Stimulated activated CD8-positive, alpha-beta memory T cell treated with anti-CD3 and anti-CD28 coated beads, Interleukin-4, amount 100 ng/mL, for 24 hours (primary cell): ENCODE data around the gene SCFD2.
A peak's percentile ranks its signal among the peaks of the same experiment; 100 is the strongest.

ENCODE experiments used
- DNase-seq: peaks from one replicate; pipeline ENCODE4 v3.0.0-alpha.2; 2020; ENCODE audit warnings: low read depth

The SCFD2 gene

DNA sequence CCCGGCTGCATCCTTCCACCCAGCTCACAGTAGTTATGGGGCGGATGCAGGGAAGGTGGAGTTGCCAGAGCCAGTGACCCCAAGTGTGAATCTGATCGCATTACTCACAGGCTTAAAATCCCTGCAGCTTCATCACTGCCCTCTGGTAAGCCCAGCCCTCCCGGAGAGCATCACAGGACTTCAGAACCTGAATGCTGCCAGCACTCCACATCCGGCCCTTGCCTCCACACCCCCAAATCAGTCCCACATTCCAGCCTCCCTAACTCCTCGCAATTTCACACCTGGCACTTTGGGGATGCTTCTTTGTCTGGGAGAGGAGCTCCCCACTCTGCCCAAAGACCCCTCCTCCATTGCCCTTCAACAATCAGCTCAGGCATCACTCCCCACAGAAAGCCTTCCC, 488.2 kb downstream of the SCFD2 start:
- DNase-seq: no peak

DNA sequence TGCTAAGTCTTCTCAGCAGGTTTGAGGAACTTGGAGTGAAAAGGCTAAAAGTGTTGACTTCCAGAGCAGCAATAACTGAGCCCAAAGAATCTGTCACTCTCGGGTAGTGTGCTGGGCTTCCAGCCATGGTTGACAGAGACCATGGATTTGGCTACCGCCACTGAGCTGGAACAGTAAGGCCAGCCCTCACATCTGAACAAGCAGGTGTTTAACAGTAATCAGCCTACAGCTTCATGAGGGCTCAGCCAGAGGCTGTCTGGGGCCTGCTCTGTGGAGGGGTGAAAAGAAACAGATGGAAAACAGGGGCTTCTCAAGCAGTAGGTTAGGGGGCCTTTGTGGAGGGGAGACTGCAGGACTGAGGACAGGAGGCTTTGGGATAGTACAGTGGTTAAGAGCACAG, 488.8 kb downstream of the SCFD2 start:
- DNase-seq: no peak

DNA sequence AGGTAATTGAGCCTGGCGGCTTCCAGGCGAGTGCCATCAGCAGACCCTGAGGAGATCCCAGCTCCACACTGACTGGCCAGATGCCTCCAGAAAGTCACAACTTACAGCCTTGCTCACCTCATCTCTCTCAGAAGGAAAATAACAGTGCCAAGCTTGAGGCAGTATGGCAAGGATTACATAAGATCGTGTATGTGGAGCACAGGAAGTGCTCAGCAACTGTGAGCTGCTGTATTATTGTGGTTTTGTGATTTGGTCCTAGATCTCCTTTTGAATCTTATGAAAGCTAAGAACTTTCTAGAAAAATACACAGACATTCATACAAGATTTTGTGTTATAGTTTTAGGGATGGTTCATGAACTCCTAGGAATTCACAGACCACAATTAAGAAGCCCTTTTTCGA, 489.8 kb downstream of the SCFD2 start:
- DNase-seq: no peak

DNA sequence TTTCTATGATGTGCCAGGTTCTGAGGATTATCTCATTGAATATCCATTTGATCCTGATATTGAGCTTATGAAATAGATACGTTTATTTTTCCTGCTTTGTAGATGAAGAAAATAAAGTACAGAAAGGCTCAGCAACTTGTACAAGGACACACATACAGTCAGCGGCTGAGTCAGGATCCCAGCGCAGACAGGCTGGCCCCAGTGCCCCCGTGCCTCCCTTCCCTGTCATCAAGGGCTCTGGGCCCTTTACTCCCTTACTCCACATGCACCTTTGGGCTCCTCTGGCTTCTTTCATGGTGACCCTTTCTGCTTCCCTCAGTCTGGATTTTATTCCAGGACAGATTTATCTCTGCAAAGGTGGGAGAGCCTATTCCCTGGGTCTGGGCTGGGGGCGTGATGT, 490.9 kb downstream of the SCFD2 start:
- no peak for DNase-seq

DNA sequence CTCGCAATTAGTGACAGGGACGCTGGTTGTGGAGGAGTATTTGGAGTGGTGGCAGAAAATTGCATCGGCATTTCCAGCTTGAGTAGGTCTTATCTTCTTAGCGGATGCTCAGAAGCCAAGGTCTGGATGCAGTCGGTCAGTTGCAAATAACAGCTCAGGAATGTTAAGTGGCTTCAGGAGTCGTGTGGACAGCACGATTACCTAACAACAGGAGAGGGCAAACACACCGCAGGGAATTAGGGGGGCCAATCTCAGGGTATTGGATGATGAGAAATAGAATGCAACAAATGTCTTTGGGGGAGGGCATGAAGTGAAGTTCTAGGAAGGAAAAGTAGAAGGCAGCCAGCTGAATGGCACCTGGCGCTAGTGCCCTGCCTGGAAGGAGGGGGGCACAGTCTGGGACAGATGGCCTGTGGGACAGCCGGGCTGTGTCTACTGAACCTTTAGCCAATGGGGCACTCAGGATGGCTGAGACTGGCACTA, 492.0 kb downstream of the SCFD2 start:
- DNase-seq: no peak

DNA sequence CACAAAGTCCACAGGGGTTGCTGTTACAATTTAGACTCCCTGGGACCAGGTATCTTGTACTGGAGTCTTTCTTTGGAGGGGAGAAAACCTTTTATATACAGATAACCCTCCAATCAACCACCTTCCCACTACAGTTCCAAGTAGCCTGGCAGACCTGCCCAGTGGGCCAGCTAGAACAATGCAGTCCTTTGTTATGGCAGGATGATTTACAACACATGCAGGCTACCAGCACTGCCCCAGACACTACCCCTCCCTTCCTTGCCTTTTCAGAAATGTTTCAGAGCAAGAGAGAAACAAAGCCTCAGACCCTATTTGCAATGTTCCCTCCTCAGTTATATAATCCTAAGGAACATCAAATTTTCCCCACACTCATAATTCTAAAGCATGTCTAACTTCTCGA, 492.7 kb downstream of the SCFD2 start:
- no peak for DNase-seq

DNA sequence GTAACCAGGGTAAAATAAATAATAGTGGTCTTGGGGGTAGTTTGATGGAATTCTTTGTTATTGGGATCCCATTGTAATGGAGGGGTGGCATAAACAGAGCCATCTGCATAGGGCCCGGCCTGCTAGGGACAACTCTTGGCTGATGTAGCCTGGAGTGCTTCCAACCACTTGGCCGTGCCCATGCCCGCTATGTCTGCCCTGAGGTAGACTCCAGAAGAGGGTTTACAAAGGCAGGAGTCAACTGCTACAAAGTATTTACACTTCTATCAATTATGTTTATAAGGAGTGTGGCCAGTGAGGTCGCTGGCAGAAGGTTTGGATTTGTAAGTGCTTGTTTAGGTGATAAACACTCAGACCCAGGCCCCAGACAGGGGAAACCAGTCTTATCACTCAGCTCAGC, 495.6 kb downstream of the SCFD2 start:
- DNase-seq: no peak

DNA sequence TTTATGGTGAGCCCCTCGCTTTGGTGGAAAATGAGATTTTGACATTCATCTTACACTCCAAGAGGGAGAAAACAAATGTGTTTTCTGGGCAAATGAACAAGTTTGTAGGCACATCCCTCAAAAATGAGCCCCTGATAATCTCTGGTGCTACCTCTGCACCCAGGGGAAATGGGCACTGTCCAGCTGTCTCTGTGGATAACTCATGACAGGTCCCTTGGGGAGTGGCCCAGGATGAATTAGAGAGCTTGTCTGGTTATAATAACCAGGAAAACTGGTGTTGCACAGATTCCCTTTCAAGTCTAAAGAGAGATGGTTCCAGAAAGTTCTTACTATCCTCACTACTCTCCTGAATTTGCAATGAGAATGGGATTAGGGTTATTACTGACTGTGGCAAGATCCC, 496.2 kb downstream of the SCFD2 start:
- DNase-seq: no peak

DNA sequence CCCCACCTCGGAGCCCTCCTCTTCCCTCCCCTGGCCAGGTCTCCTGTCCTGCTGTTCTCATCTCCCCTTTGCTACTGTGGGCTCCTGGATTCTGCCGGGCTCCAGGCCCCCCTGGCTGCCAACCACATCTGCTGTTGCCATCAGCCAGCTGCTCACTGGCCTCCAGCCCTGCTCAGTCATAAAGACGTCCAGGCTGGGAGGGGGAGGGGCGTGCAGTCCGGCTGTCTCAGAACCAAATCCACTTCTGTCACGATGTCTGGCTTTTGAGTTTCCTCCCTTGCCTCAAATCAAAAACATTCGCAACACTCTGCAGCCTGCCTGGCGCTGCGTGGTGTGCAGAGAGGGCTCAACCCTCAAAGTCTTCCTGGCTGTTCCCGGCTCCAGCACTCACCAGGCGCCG, 496.7 kb downstream of the SCFD2 start:
- no peak for DNase-seq

DNA sequence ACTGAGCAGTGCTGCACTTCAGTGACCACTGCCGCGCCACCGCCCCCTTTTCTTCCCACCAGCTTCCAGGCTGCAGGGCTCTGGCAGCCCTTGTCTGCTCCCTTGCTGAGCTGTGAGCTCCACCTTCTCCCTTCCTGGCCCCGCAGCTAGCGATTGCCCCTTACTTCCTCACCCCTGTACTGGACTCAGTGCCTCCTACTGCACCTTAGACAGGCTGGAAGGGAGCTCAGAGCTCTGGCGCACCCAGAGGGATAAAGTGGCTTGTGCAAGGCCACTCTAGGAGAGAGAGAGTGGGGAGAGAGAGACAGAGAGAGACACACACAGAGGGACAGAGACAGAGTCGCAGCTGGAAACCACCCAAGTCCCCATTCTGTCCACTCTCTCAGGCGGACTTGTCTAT, 497.7 kb downstream of the SCFD2 start:
- no peak for DNase-seq

DNA sequence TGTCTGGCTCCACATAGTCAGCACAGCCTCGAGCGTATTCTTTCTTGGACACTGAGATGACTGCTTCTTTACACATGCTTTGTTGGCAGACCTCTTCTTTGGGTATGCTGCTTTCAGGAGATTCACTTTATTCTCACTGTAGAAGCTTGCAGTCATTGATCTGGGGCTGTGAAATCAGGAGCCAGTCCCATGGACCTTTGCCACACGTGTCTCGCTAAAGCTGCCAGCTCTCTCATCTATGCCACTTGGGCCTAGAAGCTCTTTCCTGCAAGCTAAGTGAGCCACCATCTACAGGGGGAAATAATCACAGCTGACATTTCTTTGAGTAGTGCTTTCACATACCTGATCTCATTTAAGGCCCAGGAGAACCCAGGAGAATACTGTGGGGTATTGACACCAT, 498.7 kb downstream of the SCFD2 start:
- no peak for DNase-seq

DNA sequence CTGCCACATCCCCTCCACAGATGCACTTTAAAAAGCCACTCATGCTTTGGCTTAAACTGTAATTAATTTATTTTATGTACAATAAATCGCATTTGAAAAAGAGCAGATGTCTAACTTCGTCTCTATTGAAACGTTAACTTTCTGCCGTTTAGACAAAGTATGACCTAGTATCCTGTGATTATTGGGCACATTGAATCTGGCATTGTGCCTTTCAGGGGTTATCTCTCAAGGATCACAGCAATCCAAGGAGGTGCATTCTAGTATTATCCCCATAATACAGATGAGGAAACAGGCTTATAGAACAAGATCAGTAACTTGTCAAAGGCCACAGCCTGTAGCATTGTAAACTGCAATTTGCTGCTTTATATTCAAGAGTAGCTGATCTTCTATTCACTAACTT, 499.1 kb downstream of the SCFD2 start:
- DNase-seq: no peak

DNA sequence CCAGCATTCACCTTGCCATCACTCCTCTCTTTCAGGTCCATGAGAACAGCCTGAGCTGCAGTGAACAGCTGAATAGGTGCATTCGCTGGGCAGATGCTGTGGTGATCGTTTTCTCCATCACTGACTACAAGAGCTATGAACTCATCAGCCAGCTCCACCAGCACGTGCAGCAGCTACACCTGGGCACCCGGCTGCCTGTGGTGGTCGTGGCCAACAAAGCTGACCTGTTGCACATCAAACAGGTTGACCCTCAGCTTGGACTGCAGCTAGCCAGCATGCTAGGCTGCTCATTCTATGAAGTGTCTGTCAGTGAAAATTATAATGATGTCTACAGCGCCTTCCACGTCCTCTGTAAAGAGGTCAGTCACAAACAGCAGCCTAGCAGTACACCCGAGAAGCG, 500.6 kb downstream of the SCFD2 start:
- no peak for DNase-seq

DNA sequence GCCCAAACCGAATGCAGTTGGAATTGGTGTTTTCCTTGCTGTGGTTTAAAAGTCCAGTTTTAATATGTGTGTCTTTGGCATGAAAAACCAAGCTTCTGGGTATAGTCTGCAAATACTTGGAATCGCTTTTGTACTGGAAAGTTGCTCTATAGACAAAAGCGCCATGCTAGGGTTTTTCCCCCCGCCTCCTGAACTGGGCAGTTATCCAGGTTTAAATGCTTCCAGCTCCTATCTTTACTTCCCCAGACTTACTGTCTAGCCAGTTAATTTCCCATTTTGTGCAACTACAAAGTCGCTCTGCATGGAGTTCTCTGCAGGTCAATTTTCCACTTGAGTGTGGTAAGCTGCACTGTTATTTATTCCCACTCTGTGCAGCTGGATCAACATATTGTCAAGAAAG, 501.1 kb downstream of the SCFD2 start:
- DNase-seq: no peak

DNA sequence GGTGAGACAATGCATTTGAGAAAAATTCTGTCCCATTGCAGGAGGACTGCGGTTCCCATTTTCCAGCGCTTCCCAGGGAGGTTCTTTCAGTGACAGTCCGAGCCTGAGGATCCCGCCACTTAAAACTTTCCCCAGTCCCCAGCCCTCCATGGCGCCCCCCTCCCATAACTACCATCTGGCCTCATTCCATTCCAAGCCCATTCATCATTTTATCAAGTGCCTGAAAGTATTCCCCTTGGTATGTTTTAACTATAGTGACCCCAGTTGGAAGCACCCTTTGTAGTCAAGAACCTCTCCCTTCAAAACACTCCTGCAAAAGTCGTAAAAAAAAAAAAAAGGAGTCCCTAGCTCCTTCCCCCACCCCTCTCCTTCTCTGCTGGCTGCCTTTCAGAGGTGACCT, 502.5 kb downstream of the SCFD2 start:
- no peak for DNase-seq

DNA sequence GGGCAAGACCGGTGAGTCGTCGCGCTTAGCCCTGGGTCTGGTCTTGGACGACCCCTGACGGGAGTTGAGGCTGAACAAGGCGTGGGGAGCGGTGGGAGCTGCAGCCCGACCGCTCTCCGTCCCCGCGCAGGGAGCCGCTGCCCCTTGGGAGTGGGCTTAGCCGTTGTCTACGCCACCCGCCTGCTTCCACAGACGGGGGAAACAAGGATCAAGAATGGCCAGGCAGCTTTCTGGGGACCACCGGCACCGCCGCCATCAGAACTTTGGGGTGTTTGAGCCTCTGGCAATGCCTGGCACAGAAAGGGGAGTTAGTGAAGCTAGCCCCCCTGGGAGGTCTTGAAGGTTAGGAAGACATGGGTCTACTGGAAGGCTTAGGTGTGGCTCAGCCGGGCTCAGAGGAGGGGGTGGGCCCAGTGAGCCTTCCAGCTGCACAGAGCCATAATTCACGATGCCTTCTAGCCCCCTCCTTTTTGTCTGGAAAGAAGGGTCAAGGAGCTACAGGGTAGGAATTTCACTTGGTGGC, 503.2 kb downstream of the SCFD2 start:
- no peak for DNase-seq

DNA sequence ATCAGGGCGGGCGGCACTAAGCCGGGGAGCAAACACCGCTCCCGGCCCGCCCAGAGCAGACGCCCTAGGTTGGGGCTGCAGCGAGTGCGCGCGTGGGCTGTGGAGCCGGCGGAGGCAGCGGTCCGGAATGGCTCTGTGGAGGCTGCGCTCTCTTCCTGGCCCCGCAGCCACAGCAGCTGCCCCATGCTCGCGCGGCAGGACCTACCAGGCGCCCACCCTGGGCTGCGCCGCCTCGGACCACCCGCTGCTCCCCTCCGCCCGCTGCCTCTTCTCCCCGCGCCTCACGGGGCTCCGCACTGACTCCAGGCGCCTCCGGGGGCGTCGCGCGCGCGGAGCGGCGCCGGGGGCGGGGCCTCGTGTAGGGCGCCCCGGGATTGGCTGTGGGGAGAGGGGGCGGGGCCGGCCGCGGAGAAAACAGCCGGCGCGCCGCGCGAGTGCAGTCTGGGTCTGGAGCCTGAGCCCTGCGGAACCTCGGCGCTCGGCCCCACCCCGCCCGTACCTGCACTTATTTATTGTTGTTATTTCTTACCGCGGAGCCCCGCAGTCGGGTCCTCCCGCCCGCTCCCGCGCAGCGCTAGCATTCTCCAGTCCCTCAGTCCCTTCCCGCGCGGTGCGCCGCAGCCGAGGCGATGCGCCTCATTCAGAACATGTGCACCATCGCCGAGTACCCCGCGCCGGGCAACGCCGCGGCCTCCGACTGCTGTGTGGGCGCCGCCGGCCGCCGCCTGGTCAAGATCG, 503.8 kb downstream of the SCFD2 start, which contains the start of gene RASL11B:
Gene RASL11B (plus strand): TSS at position 439 of the 738 bp plus-strand sequence. CDS start 191 bp downstream, at position 630.
- DNase-seq: peak; percentile 75

DNA sequence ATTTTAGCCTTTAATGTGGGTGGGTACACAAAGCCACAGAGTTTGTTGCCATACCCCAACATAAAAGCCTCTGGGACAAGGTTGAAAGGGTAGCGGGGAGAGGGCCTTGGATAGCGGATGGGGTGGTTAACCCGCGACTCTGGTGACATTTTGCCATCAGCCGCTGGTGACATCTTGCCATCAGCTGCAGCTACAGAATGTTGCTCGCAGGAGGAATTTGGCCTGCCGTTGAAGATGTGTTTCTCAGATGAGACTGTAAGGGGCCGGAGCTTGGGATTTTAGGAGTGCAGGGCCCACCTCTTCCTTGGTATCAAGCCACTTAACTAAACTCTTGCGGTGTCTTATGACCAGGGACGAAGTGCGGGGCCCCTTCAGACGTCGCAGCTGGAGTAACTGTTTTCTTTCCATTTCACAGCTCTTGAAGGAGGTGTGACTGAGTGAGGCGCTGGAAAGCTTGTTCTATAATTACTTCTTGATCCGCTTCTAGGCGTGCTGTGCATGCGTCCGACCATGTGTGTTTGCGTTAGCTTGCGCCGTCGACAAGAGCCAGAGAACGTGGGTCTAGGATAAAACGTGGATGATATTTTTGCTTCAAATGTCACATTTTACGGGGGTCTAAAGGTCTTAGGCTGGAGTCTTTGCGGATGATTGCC, 504.6 kb downstream of the SCFD2 start:
- no peak for DNase-seq

DNA sequence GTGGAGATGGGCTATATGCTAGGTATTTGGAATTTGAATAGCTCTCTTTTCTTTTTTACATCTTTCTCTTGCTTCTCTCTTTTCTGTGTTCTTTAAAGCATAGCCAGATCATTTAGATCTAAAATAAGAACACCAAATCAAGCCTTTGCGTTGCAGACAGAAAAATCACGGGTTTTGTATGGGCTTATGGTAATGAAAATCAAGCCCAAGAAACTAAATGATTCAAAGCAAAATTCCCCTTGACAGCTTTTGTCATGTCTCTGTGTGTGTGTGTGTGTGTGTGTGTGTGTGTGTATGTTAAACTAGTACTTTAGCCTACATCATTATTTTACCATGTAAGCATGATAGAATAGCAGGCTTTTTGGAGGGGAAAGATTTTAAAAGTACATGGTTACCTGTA, 505.5 kb downstream of the SCFD2 start:
- no peak for DNase-seq

DNA sequence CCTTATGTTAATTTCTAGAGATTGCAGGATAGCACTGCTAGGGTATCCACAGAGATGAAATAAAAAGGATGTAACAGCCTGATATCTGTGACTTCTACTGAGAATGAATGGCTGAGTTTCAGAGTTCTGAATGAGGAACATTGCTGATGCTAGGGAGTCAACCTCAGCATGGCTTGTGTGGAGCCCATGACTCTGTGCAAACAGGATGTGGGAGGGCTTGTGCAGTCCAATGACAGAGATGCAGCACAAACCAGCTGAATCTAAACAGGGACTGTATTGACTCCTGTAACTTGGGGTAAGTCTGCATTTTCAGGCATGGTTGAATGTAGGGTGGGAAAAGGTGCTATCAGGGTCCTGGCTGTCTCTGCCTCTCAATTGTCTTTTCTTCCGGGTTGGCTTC, 509.1 kb downstream of the SCFD2 start:
- DNase-seq: no peak

DNA sequence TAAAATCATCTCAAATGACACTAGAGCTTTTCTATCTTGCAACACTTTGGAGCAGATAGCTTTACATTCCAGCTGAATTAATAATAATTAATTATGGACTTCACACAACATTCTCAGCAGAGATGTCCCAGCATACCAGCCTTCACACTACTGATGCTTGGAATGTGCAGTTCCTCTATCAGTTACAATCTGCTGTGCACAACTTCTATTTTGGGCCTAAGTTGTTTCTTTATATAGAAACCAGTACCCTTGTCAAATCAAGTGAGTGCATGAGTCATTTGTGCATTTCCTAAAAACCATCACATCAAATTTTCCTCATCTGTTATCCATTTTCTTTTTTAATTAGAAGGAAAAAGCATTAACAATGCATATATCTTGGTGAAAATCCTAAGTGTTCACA, 512.5 kb downstream of the SCFD2 start:
- DNase-seq: no peak

DNA sequence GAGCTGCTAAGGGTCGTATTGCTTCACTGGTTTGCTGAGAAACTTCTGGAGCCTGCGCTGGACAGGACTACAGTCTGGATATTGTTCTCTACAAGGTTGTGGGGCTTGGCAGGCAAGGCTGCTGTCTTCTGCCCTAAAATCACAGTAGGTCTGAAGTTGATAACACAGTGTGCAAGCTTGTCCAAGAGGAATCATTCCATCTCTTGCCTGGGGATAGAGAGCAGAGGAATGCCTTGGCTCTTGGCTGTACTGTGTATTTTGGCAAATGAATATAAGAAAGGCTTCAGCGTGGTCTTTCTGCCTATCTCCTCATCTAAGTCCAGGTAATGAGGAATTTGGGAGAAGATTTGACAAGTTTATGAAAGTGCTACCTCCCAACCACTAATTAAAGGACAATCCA, 513.1 kb downstream of the SCFD2 start:
- DNase-seq: no peak

DNA sequence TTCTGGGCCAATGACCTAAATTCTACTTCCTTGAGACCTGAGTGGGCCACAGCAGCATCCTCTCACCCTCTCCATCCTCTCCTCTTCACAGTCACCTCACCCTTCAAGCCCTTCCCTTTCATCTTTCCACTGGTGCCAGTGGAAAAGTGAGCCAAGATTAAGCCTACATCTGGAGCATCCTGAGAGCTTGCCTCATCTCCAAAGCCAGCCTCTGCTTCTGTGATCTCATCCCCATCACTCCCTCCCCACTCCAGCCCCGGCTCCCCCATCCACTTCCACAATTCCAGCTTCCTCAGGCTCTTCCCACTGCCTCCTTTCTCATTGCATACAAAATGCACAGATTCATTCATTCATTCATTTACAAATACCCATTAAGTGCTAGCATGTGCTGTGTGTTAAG, 513.8 kb downstream of the SCFD2 start:
- DNase-seq: no peak
